GM12864 (cell line): ENCODE measurements around the gene PIGR.

ENCODE experiments used
- DNase-seq: peaks from one replicate; pipeline ENCODE4 v3.0.0-alpha.2; 2011; ENCODE audit warnings: low read depth
- H3K4me3 ChIP-seq: 2 replicates; pipeline ENCODE4 v1.5.1; 2011; ENCODE audit warnings: mild to moderate bottlenecking, low read depth, low read length, control low read depth
- CTCF ChIP-seq: IDR thresholded peaks from 2 replicates; pipeline ENCODE4 v1.5.1; 2011; ENCODE audit warnings: low read depth, mild to moderate bottlenecking, moderate library complexity, low read length, control low read depth, inconsistent platforms; ENCODE audit errors: missing control alignments

The PIGR gene

DNA sequence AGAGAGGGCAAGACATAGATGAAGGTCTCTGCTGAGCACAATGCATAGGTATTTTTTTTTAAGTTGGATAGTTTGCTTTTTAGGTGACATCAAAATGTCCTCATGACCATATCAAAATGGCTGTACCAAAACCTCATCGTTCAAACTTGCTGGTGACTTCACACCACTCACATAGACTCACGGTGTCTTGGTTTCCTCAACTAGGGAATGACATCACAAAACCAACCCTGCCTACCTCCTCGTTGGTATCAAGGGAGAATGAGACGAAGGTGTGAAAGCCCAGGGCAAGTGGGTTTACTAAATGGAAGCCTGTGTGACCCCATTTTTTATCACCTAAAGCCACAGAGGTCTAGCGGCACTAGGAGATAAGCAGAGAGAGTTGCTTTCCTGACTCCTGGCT is 1.6 kb downstream of the PIGR start:
- no peak for TF ChIP-seq CTCF
- no peak overlapping the region for H3K4me3 ChIP-seq
- no peak for DNase-seq

DNA sequence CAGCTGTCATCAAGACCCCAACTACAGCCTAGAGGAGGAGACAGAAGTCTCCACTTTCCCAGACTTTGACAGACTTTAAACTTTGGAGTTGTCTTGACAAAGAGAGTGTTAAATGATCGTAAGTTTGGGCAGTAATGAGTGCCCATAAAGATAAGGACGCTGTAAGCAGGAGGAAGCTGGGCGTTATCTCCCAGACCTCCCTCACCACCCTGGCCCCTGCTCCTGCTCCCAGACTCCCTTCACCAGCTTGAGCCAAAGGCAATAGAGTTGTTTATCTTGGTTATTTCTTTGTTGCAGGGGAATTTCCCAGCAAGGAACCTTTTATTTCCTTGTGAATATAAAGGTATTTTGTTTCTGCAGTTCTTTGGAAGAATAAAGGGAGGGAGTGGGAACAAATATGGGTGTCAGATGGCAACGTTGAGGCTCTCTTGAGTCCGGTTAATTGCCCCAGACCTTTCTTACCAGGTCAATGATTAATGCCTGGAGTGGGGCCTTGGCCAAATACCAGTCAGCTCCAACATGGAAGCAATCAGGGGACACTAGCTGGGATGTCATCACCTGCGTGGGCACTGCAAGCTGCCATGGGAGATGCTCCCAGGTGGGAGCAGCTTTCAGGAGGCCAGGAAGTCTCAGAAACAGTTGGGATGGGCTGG is 4.4 kb downstream of the PIGR start:
- no peak for DNase-seq
- no peak for TF ChIP-seq CTCF
- no peak overlapping the region for H3K4me3 ChIP-seq

DNA sequence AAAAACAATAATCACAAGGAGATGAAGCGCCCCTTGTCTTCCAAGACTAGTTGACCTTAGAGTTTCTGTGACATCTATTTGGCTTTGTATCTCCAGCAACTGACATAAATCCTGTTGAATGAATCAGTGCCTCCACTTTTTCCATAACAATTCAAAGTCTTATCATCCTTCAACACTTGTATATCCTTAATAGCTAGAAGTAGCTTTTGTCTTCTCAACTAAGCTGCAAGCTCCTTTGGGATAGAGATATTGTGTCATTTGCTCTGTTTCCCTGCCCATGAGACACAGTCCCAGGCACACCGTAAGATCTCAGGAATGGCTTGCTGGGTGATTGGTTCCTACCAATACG is 5.7 kb downstream of the PIGR start:
- TF ChIP-seq CTCF = no peak
- no peak overlapping the region for H3K4me3 ChIP-seq
- no peak for DNase-seq

DNA sequence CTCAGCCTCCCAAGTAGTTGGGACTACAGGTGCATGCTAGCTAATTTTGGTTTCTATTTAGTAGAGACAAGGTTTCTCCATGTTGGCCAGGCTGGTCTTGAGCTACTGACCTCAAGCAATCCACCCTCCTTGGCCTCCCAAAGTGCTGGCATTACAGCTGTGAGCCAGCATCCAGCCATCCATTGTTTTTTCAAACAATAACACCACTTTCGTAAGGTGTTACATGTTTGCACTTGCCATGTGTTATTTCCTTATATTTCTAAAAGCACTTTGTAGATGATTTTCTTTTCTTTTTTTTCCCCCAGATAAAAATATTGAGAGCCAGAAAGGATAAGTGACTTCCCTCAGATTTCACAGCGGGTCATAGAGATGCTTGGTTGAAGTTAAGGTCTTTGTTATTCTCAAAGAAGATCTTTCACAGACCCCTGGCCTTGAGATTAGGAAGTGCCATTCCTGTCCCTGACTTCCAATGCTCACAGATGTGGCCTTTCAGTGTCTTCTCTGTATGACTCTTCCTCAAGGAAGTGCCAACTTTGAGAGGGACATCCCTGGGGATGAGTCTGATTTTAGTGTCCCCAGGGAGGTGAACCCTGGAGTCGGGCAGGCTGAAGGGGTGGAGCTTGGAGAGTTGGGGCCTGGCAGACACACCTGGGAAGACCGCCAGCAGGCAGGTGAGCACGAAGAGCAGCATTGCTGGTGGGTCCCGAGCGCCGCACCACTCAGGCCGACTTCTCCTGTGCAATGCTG is 6.3 kb downstream of the PIGR start:
- TF ChIP-seq CTCF = no peak
- DNase-seq = no peak
- no peak overlapping the region for H3K4me3 ChIP-seq

DNA sequence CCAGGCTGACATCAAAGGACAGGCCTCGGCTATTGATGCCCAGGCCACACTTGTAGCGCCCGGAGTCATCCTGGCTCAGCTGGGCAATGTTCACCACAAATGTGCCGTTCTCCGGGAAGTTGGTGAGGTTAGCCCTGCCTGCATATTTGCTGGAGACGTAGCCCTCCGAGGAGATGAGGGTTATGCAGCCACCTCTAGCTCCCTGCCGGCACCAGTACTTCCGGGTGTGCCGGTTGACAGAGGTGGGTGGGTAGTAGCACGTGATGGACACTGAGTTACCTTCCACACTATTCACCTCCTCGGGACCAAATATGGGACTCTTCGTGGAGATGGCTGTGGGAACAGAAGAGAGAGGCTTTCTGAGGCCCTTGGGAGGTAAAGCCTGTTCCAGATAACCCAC is 7.1 kb downstream of the PIGR start:
- TF ChIP-seq CTCF = no peak
- H3K4me3 ChIP-seq = no peak overlapping the region
- no peak for DNase-seq

GRCh38 chr1:206937425-206937824 is 8.8 kb downstream of the PIGR start:
- no peak for DNase-seq
- no peak overlapping the region for H3K4me3 ChIP-seq
- TF ChIP-seq CTCF = no peak
